Activated CD8-positive, alpha-beta T cell treated with anti-CD3 and anti-CD28 coated beads for 36 hours (primary cell): Measurements from ENCODE around the gene RNASE4. TPM values are rescaled to one million over a fixed set of nuclear protein-coding genes. Genes with fewer than 3 reads are reported as not detected.
"Not testable (repeated sequence)": the region's sequence is repeated elsewhere in the genome, so short reads cannot be mapped to it uniquely, and the experiment has no call there.

ENCODE experiments used
- ATAC-seq: fragments of 200-7000 bp; cut with Tn5 transposase; one replicate; pipeline ENCODE4 v1.10.0; 2021; ENCODE audit warnings: mild to moderate bottlenecking, moderate library complexity
- CTCF ChIA-PET: fragments of 350-600 bp; sonication (Branson Sonifier 250); formaldehyde crosslinking; loops from one replicate; lab custom pipeline; 2021; ENCODE audit warnings: antibody characterized with exemption; lab: Charles Lee
- POLR2A ChIA-PET: fragments of 350-600 bp; sonication (Branson Sonifier 250); formaldehyde crosslinking; loops from one replicate; lab custom pipeline; 2021; ENCODE audit warnings: antibody characterized with exemption; lab: Charles Lee
- DNase-seq: peaks from one replicate; pipeline ENCODE4 v3.0.0-alpha.2; 2020
- H3K27ac Mint-ChIP-seq: one replicate; pipeline ENCODE4 v1.8.0; 2021; ENCODE audit warnings: mild to moderate bottlenecking, mixed read lengths
- H3K27me3 Mint-ChIP-seq: one replicate; pipeline ENCODE4 v1.8.0; 2021; ENCODE audit warnings: mixed read lengths
- H3K36me3 Mint-ChIP-seq: one replicate; pipeline ENCODE4 v1.8.0; 2021; ENCODE audit warnings: low read depth, mixed read lengths
- H3K4me1 Mint-ChIP-seq: one replicate; pipeline ENCODE4 v1.8.0; 2021; ENCODE audit warnings: low read depth, mixed read lengths
- H3K4me3 Mint-ChIP-seq: one replicate; pipeline ENCODE4 v1.8.0; 2021; ENCODE audit warnings: mild to moderate bottlenecking, moderate library complexity, mixed read lengths
- H3K9me3 Mint-ChIP-seq: one replicate; pipeline ENCODE4 v1.8.0; 2021; ENCODE audit warnings: mixed read lengths
- intact Hi-C: fragments of 100-400 bp; cut with micrococcal nuclease; formaldehyde crosslinking; loops from one replicate; pipeline ENCODE4 v1.10.0; 2022
- total RNA-seq, 2 experiments: library from RNA; stranded (reverse); gene quantifications; one replicate each; pipeline ENCODE4 v1.2.3, GENCODE V29; 2021
- TF ChIP-seq, protein P1 (sequence below): fragments of 200-600 bp; IDR thresholded peaks from one replicate; pipeline ENCODE4 v1.8.0; 2022; ENCODE audit warnings: antibody characterized with exemption, mild to moderate bottlenecking

RNASE4 gene
- total RNA-seq, 2 experiments from 2014 or later = 1.0 to 1.1 TPM

DNA sequence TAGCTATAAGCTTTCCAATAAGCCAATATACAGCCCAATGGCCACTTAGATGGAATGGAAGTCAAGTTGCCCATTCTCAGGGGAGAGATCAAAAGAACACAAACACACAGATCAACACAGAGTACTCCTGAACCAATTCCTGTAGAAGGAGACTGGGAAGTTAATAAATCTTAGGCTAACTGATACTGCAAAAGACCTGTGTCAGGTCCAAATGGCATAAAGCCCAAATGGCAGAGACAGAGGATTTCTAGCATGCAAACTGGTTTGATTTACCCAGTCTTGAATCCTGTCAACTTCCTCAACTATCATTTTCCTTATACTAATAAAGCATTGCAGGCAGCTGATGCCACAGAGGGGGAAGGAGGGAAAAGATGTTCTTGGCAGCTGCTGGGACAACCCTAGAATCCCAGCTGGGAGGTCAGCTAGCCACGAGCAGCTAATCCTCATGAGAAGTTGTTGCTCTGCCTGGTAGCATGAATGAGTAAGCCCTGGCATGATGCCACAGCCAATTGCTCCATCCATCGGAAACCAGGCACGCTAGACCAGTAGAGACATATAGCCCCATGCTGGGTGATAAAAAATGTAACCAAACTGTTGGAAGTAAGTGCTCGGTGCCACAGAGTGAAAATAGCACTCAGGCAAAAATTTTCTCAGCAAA is 30.4 kb downstream of the RNASE4 start:
- intact Hi-C loops = no loop called here
- no peak overlapping the region for H3K27ac Mint-ChIP-seq
- DNase-seq (no peak), ATAC-seq (no peak)
- POLR2A ChIA-PET = interaction anchor here (0.7 kb wide), 1 partner anchor 17 kb away, joined by 3 read pairs; no protein-coding TSS in a partner anchor
- H3K9me3 Mint-ChIP-seq = no peaks in the 10 kb centered on the region
- H3K27me3 Mint-ChIP-seq = peaks cover 7% of the 10 kb centered on the region
- no peaks in the 10 kb centered on the region for H3K4me1 Mint-ChIP-seq
- no peaks in the 10 kb centered on the region for H3K36me3 Mint-ChIP-seq
- H3K4me3 Mint-ChIP-seq = no peak overlapping the region
- CTCF ChIA-PET = interaction anchor here (3.4 kb wide), 1 partner anchor 256 kb away, joined by 14 read pairs; no protein-coding TSS in a partner anchor
- TF ChIP-seq, protein P1, sequence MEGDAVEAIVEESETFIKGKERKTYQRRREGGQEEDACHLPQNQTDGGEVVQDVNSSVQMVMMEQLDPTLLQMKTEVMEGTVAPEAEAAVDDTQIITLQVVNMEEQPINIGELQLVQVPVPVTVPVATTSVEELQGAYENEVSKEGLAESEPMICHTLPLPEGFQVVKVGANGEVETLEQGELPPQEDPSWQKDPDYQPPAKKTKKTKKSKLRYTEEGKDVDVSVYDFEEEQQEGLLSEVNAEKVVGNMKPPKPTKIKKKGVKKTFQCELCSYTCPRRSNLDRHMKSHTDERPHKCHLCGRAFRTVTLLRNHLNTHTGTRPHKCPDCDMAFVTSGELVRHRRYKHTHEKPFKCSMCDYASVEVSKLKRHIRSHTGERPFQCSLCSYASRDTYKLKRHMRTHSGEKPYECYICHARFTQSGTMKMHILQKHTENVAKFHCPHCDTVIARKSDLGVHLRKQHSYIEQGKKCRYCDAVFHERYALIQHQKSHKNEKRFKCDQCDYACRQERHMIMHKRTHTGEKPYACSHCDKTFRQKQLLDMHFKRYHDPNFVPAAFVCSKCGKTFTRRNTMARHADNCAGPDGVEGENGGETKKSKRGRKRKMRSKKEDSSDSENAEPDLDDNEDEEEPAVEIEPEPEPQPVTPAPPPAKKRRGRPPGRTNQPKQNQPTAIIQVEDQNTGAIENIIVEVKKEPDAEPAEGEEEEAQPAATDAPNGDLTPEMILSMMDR = no peak

DNA sequence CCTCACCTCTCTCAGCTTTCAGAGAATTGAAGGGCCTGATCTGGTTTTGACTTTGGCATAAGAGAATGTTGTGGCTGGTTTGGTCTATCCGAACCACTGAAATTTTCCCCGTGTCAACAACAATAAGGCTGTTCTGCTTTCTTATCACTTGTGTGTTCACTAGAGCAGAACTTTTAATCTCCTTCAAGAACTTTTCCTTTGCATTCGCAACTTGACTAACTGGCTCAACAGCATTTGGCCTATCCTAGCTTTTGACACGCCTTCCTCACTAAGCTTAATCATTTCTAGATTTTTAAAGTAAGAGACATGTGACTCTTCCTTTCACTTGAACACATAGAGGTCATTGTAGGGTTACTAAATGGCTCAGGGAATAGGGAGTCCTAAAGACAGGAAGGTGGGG is 35.4 kb downstream of the RNASE4 start:
- ATAC-seq (no peak), DNase-seq (no peak)
- H3K36me3 Mint-ChIP-seq = no peaks in the 10 kb centered on the region
- no peaks in the 10 kb centered on the region for H3K9me3 Mint-ChIP-seq
- no peak overlapping the region for H3K4me3 Mint-ChIP-seq
- H3K27me3 Mint-ChIP-seq = peaks cover 28% of the 10 kb centered on the region
- intact Hi-C loops = no loop called here
- ChIA-PET CTCF (interaction anchor here (0.9 to 1.0 kb wide), 2 partner anchors 28 to 243 kb away, joined by 3 read pairs; no protein-coding TSS in a partner anchor), POLR2A (no interaction called here)
- H3K4me1 Mint-ChIP-seq = no peaks in the 10 kb centered on the region
- TF ChIP-seq, protein P1 = no peak
- H3K27ac Mint-ChIP-seq = no peak overlapping the region

DNA sequence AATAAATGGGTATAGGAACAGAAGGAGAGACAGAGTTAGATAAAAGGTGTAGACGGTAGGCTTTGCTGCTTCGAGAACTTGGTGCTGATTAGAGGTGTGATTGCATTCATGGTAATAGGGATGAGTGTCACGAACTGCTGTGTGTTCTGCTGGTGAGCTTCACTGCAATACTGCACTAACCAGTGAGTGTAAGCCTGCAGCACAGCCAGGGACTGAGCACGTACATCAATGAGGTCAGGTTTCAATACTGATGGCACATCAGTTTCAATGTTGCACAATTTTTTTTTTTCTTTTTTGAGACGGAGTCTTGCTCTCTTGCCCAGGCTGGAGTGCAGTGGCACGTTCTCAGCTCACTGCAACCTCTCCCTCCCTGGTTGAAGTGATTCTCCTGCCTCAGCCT is 36.4 kb downstream of the RNASE4 start:
- Mint-ChIP-seq H3K36me3 (no peaks in the 10 kb centered on the region), H3K27ac (no peak overlapping the region), H3K27me3 (peaks cover 26% of the 10 kb centered on the region)

DNA sequence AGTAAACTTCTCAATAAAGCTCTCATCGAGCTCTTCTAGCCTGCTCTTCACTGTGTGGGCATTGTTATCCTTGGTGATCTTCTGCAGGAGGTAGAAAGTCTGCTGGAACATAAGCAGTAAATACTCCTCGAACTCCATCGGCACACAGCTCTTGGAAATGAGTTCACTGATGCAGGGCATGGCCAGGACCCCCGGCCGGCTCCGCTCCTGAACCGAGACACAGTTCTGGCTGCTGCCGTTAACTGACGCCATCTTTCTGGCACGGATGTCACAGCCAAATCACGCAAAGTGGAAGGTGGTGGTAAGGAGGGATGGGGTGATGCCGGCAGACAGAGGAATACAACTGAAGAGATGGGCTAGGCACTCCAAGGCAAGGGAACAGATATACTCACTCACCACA is 37.7 kb downstream of the RNASE4 start:
- no peak overlapping the region for H3K27ac Mint-ChIP-seq

More for the DNA sequence above, 36.4 kb downstream of the RNASE4 start:
- ATAC-seq (no peak), DNase-seq (no peak)
- intact Hi-C loops = no loop called here
- POLR2A ChIA-PET = no interaction called here
- no peaks in the 10 kb centered on the region for H3K4me1 Mint-ChIP-seq
- CTCF ChIA-PET = no interaction called here
- TF ChIP-seq, protein P1 = no peak
- no peaks in the 10 kb centered on the region for H3K9me3 Mint-ChIP-seq
- H3K4me3 Mint-ChIP-seq = no peak overlapping the region

DNA sequence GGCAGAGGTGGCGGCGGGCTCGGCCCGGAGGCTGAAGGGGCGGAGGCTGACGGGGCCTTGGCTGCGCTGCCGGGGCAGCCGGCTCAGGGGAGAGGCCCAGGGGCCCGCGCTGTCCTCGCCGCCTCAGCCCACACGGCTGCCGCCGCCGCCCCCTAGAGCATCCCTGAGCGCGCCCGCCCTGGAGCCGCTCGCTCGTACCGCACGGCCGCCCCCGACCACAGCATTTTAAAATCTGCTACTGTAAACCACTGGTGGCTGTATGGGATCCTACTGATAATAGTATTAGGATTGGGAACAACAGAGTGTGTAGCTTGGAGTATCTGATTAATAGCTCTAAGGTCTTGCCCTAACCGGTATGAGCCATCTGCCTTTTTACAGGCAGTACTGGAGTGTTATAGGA is 39.1 kb downstream of the RNASE4 start:
- H3K27me3 Mint-ChIP-seq = peaks cover 31% of the 10 kb centered on the region
- CTCF ChIA-PET = interaction anchor here (1.5 kb wide), 1 partner anchor 150 kb away, joined by 4 read pairs; no protein-coding TSS in a partner anchor
- no peak overlapping the region for H3K4me3 Mint-ChIP-seq
- H3K9me3 Mint-ChIP-seq = no peaks in the 10 kb centered on the region
- no peak overlapping the region for H3K27ac Mint-ChIP-seq
- POLR2A ChIA-PET = no interaction called here
- ATAC-seq = no peak
- TF ChIP-seq, protein P1 = no peak
- H3K4me1 Mint-ChIP-seq = no peaks in the 10 kb centered on the region
- no peak for DNase-seq
- H3K36me3 Mint-ChIP-seq = no peaks in the 10 kb centered on the region
- intact Hi-C loops = no loop called here

More for the DNA sequence above, 37.7 kb downstream of the RNASE4 start:
- TF ChIP-seq, protein P1 = no peak
- ChIA-PET POLR2A (no interaction called here), CTCF (interaction anchor here (1.5 kb wide), 1 partner anchor 31 kb away, joined by 4 read pairs; no protein-coding TSS in a partner anchor)
- Mint-ChIP-seq H3K4me1 (no peaks in the 10 kb centered on the region), H3K9me3 (no peaks in the 10 kb centered on the region), H3K4me3 (no peak overlapping the region), H3K27me3 (peaks cover 32% of the 10 kb centered on the region), H3K36me3 (no peaks in the 10 kb centered on the region)
- DNase-seq = no peak
- intact Hi-C loops = no loop called here
- ATAC-seq = no peak

DNA sequence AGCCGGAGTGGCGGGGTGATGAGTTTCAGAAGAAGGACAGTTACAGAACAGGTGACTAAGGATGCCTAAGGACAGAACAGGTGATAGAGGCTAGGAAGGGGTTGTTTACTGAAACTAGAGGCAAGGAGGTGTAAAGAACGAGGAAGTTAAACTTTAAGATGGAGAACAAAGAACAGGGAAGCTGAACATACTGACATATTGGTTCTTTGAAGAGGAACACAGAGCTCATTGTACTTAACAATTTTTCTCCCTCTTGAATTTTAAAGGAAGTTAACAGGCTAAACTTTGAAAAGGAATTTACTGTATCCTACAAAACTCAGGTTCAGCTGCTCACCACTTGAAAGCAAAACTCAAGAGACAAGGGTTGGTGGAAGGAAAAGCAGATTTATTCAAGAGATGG is 41.8 kb downstream of the RNASE4 start:
- H3K4me3 Mint-ChIP-seq, POLR2A ChIA-PET, H3K36me3 Mint-ChIP-seq, ATAC-seq, intact Hi-C loops, H3K4me1 Mint-ChIP-seq, H3K27ac Mint-ChIP-seq, H3K9me3 Mint-ChIP-seq, DNase-seq: not testable (repeated sequence)
- peaks cover 28% of the 10 kb centered on the region for H3K27me3 Mint-ChIP-seq
- CTCF ChIA-PET = interaction anchor here (1.6 kb wide), 1 partner anchor 9 kb away, joined by 3 read pairs; no protein-coding TSS in a partner anchor
